Neutrophil (primary cell): Measurements from ENCODE around the gene E2F3.

Experiments used
- H3K27ac ChIP-seq: fragments of 200-600 bp; sonication (generic); 2 replicates; pipeline ENCODE4 v1.5.1; 2016; ENCODE audit warnings: mild to moderate bottlenecking, moderate library complexity
- H3K27me3 ChIP-seq: fragments of 200-600 bp; sonication (generic); 2 replicates; pipeline ENCODE4 v1.6.0; 2016; ENCODE audit warnings: mild to moderate bottlenecking
- H3K36me3 ChIP-seq: fragments of 200-600 bp; sonication (generic); 2 replicates; pipeline ENCODE4 v1.5.1; 2017
- H3K4me1 ChIP-seq, 2 experiments: fragments of 200-600 bp in 1 of 2; sonication (generic) in 1 of 2; 1 replicate in 1 of 2; 2 replicates in 1 of 2; pipeline versions ENCODE4 v1.5.1 to v1.6.1; 2013 to 2016; ENCODE audit warnings: low read depth in 1 of 2, low read length in 1 of 2, mild to moderate bottlenecking in 1 of 2, moderate library complexity in 1 of 2; ENCODE audit not compliant: control insufficient read depth in 1 of 2, insufficient read depth in 1 of 2
- H3K4me3 ChIP-seq, 2 experiments: fragments of 200-600 bp in 1 of 2; sonication (generic) in 1 of 2; 1 replicate in 1 of 2; 2 replicates in 1 of 2; pipeline ENCODE4 v1.5.1; 2013 to 2016; ENCODE audit warnings: low read depth in 1 of 2, low read length in 1 of 2, mild to moderate bottlenecking in 1 of 2, moderate library complexity in 1 of 2
- H3K9me3 ChIP-seq: fragments of 200-600 bp; sonication (generic); 2 replicates; pipeline ENCODE4 v1.5.1; 2016
- TF ChIP-seq, protein P1 (sequence below): fragments of 200-600 bp; sonication (generic); IDR thresholded peaks from 2 replicates; pipeline ENCODE4 v1.5.1; 2016; ENCODE audit warnings: antibody characterized with exemption

E2F3 gene

DNA sequence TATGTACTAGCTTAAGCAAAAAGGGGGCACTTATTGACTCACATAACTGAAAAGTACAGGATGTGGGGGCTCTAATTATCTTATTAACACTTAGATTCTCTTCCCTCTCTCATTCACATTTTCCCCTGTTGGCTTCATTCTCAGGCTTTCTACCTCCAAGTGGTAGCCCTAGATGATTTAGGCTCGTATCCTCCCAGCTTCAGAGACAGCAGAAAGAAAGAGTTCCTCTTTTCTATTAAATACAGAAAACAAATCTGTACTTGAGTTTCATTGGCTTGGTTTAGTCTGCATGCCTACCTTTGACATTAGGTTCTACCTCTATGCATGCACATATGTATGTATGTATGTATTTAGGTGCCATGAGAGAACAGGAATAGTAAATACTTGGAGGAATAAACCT lies 15.5 kb upstream of the E2F3 start:
- Histone ChIP-seq H3K27me3 (no peaks in the 10 kb centered on the region), H3K9me3 (no peaks in the 10 kb centered on the region), H3K27ac (no peak overlapping the region), H3K4me3 (no peak overlapping the region), H3K36me3 (no peaks in the 10 kb centered on the region), H3K4me1 (no peaks in the 10 kb centered on the region)
- TF ChIP-seq, protein P1, sequence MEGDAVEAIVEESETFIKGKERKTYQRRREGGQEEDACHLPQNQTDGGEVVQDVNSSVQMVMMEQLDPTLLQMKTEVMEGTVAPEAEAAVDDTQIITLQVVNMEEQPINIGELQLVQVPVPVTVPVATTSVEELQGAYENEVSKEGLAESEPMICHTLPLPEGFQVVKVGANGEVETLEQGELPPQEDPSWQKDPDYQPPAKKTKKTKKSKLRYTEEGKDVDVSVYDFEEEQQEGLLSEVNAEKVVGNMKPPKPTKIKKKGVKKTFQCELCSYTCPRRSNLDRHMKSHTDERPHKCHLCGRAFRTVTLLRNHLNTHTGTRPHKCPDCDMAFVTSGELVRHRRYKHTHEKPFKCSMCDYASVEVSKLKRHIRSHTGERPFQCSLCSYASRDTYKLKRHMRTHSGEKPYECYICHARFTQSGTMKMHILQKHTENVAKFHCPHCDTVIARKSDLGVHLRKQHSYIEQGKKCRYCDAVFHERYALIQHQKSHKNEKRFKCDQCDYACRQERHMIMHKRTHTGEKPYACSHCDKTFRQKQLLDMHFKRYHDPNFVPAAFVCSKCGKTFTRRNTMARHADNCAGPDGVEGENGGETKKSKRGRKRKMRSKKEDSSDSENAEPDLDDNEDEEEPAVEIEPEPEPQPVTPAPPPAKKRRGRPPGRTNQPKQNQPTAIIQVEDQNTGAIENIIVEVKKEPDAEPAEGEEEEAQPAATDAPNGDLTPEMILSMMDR = no peak

DNA sequence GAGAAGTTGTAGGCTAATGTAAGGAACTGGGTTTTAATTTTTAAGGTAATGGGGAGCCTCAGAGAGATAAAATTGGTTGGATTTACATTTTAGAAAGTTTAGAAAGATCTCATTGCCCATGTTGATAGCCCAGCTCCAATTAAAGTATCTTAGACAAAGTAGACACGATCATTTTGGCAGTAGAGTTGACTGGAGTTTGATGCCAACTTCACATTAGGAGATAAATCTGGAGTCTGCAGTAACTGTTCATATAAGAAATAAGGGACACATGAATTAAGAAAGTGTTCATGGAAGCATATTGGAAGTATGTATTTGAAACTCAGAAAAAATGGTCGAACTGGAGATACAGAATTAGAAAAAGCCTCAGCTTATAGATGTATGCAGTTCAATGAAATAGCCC lies 12.6 kb upstream of the E2F3 start:
- Histone ChIP-seq H3K9me3 (no peaks in the 10 kb centered on the region), H3K36me3 (no peaks in the 10 kb centered on the region), H3K4me3 (no peak overlapping the region), H3K27ac (no peak overlapping the region), H3K27me3 (no peaks in the 10 kb centered on the region), H3K4me1 (no peaks in the 10 kb centered on the region)
- TF ChIP-seq, protein P1 = no peak

DNA sequence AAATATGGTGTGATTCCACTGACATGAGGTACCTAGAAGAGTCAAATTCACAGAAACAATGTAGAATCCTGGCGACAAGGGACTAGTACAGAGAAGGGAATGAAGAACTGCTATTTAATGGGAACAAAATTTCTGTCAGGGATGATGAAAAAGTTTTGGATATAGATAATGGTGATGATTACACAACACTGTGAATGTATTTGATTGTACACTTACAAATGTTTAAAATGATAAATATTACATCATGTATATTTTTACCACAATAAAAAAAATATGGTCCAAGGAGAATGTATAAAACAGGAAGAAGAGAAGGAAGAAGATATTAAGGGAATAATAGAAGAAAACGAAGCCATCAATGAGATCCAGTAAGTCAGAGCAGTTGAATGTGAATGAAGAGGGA lies 8.4 kb upstream of the E2F3 start:
- Histone ChIP-seq H3K9me3 (no peaks in the 10 kb centered on the region), H3K4me3 (no peak overlapping the region), H3K27ac (no peak overlapping the region), H3K4me1 (no peaks in the 10 kb centered on the region), H3K27me3 (no peaks in the 10 kb centered on the region), H3K36me3 (no peaks in the 10 kb centered on the region)
- TF ChIP-seq, protein P1 = no peak

DNA sequence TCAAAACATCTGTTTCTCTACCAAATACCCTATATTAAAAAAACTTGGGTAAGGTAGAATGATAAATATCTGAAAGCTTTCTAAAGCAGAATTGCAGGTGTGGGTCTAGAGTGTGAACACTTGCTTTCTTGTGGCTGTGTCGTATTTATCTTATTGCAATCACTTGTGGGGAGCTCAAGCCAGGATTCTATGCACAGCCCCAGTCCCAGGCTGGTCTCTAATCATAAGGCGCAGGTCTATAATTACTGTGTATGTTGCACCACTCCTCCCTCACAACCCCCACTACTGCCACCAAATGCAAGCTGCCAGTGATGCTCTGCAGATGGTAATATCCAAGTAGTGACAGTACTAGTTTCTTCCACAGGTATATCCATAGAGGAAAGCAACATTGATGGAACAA lies 2.2 kb upstream of the E2F3 start:
- Histone ChIP-seq H3K36me3 (no peaks in the 10 kb centered on the region), H3K27me3 (no peaks in the 10 kb centered on the region), H3K4me3 (no peak overlapping the region), H3K9me3 (no peaks in the 10 kb centered on the region), H3K4me1 (peaks cover 15 to 19% of the 10 kb centered on the region in 2 experiments), H3K27ac (no peak overlapping the region)
- TF ChIP-seq, protein P1 = no peak

DNA sequence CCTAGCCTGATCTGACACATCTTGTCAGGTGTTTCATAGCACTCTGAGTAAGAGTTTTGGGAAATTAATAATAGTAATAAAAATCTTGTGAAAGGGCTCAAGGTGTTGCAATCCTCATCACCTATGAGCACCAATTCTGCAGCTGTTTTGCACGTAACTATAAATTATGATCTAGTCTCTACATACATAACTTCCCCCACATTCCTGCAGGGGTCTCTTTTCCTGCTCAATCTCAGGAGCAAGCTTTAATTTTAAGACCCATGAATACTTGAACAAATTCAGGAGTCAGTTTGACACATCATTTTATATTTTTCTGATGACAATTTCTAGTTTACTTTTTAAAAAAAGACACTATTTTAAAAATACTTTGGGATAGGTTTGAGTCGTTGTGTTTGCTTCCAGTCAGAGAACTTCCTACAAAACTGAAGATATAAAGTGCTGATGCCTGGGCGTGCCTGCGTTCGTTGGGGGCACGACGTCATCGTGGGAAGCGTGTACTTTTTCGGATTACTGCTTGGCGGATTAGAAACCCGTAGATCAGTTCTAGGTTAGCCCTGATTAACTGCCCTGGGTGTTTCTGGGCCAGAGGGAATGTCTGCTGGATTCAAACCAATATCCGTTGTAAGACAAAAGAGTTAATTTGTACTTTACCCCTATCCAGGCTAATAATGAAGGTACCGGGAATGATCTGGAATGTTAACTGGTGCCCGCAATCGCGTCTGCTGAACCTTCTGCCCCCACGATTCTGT lies 1.0 kb upstream of the E2F3 start:
- peaks cover 25 to 31% of the 10 kb centered on the region in 2 experiments for H3K4me1 ChIP-seq
- no peaks in the 10 kb centered on the region for H3K9me3 ChIP-seq
- no peaks in the 10 kb centered on the region for H3K36me3 ChIP-seq
- peak overlapping the region; percentile 62 to 87 for H3K4me3 ChIP-seq
- TF ChIP-seq, protein P1 = no peak
- peak overlapping the region; percentile 99 for H3K27ac ChIP-seq
- H3K27me3 ChIP-seq = no peaks in the 10 kb centered on the region
